Endometrial microvascular endothelial cells (primary cell): ENCODE results near the gene ZNF652. TPM values are rescaled to one million over a fixed set of nuclear protein-coding genes. Genes with fewer than 3 reads are reported as not detected.
"Not testable (repeated sequence)": the region's sequence is repeated elsewhere in the genome, so short reads cannot be mapped to it uniquely, and the experiment has no call there.

ENCODE experiments used
- in situ Hi-C: cut with HindIII; loops from 2 replicates; pipeline ENCODE4 v1.10.0; 2017; ENCODE audit warnings: low sequenced_read_pairs, low pct_unique_long_range_greater_than_20kb; ENCODE audit errors: inconsistent ontology term
- total RNA-seq: library from RNA; depleted of rRNA; stranded (reverse); fragments of >200 nt; gene quantifications from one replicate; pipeline ENCODE4 v1.2.3, GENCODE V29; 2015; ENCODE audit errors: inconsistent ontology term

Gene ZNF652
- total RNA-seq, 1 donor from 2014 or later = 5.9 TPM

DNA sequence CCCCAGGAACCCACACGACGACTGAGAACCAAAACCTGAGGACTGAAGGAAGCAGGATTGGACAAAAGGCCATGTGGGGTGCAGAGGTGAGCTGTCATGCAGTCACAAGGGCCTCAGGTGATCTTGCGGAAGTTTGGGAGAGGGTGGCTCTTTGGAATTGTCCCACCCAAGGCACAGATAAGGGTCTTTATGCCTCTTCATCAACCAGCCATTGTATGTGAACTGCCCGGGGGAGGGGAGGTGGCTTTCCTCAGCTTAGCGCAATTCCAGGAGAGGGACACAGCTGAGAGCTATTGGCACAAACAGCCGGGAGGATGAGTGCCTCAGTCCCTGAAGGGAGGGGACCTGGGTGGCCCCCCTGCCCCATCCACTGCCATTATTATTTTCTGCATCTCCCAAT is 76.3 kb downstream of the ZNF652 start:
- in situ Hi-C loops = no loop called here

DNA sequence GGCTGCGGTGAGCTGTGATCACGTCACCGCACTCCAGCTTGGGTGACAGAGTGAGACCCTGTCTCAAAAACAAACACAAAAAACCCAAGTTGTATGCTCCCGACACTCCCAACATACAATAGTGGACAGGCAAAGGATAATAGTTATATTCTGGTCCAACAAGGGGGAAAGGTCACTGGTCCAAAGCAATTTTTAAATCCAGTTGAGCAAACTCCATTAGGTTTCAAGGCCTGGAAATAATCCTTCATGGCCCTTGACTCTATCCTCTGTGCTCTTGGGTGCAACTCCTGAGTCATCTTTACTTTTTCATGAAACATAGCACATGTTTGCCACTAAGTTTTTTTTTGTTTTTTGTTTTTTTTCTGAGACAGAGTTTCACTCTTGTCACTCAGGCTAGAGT is 81.1 kb downstream of the ZNF652 start:
- in situ Hi-C loops = no loop called here

DNA sequence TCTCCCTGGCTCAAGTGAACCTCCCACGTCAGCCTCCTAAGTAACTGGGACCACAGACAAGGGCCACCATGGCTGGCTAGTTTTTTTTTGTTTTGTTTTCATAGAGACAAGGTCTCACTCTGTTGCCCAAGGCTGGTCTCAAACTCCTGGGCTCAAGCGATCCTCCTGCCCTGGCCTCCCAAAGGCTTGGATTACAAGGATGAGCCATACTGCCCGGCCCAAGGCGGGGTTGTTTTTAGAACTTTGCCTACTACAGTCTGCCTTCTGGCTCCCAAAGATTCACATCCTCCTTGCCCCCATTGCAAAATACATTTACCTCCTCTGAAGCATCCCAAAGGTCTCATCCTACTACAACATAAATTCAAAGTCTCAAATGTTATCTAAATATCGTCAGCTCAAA is 82.0 kb downstream of the ZNF652 start:
- in situ Hi-C loops = no loop called here

DNA sequence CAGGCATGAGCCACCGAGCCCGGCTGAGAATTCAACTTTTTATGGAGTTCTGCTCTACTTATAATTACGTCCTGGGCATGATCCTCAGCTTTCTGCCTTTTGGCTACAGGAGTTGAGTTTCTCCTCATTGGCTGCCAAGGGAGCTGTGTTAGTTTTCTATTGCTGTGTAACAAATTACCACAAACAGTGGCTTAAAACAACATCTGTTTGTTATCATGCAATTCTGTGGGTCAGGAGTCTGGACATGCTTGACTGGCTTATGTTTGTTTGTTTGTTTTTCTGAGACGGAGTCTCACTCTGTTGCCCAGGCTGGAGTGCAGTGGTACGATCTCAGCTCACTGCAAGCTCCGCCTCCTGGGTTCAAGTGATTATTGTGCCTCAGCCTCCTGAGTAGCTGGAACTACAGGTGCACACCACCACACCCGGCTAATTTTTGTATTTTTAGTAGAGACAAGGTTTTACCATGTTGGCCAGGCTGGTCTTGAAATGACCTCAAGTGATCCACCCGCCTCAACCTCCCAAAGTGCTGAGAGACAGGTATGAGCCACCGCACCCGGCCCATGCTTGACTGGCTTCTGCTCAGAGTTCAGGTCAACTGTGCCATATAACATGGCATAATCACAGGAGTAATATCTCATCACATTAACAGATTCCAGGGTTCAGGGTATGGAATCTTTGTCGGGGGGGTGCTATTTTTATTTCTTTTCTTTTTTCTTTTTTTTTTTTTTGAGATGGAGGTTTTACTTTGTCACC is 82.6 kb downstream of the ZNF652 start:
- in situ Hi-C loops = not testable (repeated sequence)

DNA sequence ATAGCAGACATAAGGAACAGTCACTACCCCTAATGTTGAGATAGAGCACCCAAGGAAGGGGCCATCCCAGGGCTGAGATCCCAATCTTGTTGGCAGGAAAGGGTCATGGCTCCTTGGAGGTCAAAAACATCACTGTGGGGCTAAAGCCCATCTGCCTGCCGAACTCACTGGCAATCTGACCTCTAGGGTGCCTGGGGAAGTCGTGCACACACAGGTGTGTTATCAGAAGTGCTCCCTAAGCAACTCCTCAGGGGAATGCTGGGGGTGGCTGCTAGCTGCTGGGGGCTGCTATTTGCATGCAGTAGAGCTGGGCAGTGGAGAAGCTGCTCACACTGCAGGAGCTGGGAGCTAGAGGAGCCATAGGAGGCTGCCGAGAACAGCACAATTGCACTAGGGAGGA is 84.0 kb downstream of the ZNF652 start:
- in situ Hi-C loops = no loop called here

DNA sequence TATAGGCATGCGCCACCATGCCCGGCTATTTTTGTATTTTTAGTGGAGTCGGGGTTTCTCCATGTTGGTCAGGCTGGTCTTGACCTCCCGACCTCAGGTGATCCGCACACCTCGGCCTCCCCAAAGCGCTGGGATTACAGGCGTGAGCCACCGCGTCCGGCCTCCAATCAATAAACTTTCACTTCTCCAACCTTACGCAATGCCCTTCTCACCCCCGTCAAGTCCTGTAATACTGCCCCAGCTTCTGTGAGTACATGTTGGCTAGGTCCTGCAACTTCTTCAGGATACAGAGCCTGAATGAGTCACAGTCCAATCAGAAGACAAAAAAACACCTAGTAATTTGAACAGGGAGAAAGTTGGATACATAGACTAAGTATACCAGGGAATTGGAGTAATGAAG is 84.4 kb downstream of the ZNF652 start:
- in situ Hi-C loops = no loop called here

DNA sequence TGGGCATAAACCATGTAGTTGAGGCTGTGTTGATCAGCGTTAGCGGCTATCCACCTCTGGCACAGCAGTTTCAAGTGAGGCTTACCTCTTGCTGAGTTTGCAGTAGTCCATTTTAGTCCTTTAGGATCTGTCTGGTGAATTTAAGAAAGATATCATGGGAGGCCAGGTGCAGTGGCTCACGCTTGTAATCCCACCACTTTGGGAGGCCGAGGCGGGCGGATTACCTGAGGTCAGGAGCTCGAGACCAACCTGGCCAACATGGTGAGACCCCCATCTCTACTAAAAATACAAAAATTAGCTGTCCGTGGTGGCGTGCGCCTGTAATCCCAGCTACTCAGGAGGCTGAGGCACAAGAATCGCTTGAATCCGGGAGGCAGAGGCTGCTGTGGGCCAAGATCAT is 86.1 kb downstream of the ZNF652 start:
- in situ Hi-C loops = not testable (repeated sequence)

DNA sequence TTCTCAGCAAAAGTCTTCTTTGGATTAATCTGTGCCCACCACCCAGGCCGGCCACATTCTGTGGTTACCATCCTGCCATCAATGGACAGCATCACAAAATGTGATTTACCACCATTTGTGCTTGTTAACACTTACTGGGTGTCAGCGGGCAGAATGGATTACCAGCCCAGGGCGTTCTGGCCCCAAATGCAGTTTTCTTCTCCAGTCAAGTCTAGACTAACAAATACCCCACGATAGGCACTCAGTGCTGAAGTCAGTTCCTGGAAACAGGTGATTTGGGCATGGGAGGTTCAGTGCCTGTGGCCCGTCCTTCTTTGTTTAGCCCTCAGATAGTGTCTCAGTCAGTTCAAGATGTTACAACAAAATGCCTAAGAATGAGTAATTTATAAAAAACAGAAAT is 92.7 kb downstream of the ZNF652 start:
- in situ Hi-C loops = no loop called here

DNA sequence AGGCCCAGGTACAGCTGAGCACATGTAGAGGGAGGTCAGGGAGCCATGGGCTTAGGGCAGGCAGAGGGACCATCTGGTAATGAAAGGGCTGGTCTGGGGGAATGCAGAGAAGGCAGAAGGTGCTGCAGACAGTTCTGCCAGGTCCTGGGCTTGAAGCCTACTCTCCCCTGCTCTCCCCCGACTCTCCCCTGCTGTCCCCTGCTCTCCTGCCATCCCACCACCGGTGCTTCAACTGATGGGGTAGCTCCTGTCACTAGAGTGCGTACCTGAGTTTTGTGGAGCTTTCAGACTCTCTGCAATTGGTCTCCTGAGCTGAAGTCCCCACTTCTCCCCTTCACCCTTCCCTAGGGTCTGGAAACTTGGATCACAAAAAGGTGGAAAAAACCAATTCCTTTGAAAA is 94.1 kb downstream of the ZNF652 start:
- in situ Hi-C loops = no loop called here

DNA sequence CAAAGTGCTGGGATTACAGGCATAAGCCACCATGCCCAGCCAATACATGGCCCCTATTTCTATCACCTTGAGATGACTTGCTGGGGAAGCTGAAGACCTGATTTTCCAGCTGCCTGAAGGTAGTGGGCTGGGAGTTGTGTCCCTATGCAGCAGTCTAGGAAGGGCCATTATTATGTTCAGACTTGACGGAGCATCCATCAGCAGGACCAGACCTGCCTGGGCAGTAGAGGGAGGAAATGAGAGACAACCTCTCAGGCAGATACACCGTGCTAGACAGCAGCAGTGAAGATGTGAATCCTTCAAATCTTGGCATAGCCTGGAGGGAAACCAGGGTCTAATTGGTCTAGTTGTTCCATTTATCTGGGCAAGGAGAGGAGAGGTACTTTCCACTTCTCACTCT is 95.8 kb downstream of the ZNF652 start:
- in situ Hi-C loops = no loop called here

DNA sequence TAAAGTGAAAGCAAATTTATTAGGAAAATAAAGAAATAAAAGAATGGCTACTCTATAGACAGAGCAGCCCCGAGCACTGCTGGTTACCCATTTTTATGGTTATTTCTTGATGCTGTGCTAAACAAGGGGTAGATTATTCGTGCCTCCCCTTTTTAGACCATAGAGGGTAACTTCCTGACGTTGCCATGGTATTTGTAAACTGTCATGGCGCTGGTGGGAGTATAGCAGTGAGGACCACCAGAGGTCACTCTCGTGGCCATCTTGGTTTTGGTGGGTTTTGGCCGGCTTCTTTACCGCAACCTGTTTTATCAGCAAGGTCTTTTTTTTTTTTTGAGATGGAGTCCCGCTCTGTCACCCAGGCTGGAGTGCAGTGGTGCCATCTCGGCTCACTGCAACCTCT is 100.5 kb downstream of the ZNF652 start:
- in situ Hi-C loops = not testable (repeated sequence)

DNA sequence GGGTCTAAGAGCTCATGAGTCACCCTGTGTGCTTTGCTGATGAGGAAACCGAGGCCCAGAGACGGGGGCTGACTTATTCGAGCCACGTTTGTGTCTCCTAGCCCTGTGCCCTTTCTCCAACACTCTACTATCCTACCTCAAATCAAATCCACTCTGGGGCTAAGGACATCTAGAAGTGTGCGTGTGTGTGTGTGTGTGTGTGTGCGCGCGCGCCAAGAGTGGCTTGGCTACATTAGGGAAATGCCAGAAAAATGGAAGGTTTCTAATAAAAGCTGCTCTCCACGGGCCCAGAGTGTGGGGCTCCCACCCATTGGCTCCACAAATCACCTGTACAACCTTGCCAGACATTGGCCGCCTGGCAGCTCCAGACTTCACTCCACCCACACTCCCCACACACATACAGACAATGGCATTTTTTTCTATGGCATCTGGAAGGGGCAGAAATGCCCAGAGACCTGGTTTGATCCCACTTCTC is 101.2 kb downstream of the ZNF652 start:
- in situ Hi-C loops = no loop called here

DNA sequence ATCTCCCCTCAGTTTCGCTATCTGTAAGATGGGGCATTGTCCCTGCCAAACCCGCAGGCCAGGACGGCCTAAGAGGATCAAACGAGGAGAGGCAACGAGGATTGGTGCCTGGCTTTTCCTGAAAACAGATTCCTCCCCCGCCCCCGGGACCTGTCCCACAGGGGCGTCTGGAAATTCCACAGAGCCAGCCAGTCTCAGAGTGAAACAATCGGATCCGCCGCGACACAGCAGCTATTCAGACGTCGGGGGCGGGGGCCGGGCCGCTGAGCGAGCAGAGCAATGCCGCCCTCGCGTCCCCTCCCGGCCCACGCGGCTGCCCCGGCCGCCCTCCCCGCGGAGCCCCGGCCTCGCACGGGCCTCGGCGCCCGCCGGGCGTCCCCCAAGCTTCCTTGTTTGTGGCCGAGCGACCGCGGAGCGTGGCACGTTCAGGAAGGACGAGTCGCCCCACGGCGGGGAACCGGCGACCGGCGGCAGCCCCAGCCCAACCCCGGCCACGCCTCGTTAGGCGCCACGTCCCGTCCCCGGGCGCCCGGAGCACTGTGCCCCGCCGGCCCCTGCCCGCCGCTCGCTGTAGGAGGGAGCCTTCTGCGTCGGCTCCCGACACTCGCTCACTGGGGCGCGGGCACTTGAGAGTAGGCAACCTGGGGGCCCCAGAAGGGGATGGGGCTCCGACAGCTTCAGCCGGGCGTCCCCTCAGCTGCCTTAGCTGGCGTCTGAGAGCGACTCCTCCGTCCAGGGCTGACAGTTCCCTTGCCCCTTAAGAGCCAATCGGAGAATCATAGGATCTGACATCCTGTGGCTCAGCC is 101.8 kb downstream of the ZNF652 start:
- in situ Hi-C loops = no loop called here

DNA sequence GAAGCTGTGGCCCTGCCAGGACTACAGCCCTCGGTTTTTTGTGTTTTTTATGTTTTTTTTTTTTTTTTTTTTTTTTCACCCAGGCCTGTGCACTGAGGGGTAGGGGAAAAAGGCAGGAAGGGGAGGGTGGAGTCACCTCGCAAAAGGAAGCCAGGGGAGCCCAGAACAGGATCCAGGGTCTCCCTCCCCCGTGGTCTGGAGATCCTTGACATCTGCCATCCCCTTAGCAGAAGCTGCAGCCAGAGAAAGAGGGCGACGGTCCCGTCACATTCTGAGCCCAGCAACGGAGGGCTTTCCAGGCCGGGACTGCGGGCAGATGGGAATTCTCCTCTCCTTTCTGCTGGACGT is 102.4 kb downstream of the ZNF652 start:
- in situ Hi-C loops = no loop called here

DNA sequence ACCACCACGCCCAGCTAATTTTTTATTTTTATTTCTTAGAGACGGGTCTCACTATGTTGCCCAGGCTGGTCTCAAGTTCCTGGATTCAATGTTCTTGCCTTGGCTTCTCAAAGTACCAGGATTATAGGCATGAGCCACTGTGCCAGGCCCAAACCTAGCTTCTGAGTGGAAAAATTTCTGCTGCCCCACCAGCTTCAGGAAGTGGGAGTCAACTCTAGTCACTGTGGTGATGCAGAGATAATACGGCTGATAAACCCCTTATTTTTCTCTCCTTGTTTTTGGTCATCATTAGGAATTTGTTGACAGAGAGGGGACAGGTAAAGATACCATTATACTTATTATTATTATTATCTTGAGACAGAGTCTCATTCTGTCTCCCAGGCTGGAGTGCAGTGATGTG is 103.7 kb downstream of the ZNF652 start:
- in situ Hi-C loops = no loop called here

DNA sequence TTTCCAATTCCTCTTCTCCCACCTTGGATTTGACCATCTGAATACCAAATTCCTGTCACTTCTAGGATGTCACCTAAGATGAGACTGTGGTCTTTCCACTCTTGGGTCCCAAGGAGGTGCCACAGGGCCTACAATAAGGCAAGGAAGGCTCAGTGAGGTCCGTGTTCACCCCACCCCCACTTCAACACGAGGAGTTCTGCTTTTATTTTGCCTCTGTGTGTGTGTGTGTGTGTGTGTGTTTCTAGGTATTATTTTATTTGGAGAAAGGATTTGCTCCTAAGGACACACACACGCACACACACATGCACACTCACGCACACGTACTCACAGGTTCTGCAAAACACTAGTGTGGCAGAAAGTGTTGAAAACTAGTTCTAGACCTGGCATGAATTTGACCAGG is 106.9 kb downstream of the ZNF652 start:
- in situ Hi-C loops = no loop called here

DNA sequence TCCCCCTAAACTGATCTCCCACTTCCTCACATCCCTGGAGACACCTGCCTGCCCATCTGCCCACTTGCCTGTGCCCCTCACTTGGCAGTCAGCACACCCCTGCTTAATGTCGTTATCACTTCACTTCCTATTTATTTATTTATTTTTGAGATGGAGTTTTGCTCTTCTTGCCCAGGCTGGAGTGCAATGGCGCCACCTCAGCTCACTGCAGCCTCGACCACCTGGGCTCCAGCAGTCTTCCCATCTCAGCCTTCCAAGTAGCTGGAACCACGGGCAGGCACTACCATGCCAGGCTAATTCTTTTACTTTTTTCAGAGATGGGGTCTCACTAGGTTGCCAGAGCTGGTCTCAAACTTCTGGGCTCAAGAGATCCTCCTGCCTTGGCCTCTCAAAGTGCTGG is 108.0 kb downstream of the ZNF652 start:
- in situ Hi-C loops = no loop called here

DNA sequence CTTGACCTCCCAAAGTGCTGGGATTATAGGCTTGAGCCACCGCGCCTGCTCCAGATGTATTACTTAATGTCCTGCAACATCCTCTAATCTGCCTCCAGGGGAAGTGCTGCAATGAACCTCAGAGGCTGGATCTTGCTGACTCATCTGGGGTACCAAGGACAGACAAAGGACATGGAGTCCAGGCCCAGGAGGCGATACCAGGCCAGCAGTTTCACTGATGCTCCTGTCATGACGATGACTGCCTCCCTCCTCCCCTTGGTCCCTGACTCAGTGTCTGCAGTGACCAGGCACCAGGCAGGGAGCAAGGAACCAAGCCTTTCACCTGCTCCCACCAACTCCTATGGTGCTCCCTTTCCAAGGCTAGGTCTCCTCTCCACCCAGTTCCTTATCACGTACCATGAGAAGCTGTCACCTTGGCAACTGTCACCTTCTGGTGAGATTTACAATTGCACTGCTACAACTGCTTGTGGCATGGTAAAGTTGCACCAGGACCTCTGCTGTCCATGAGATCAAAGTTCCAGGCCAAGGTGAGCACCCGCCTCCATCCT is 109.8 kb downstream of the ZNF652 start:
- in situ Hi-C loops = no loop called here

DNA sequence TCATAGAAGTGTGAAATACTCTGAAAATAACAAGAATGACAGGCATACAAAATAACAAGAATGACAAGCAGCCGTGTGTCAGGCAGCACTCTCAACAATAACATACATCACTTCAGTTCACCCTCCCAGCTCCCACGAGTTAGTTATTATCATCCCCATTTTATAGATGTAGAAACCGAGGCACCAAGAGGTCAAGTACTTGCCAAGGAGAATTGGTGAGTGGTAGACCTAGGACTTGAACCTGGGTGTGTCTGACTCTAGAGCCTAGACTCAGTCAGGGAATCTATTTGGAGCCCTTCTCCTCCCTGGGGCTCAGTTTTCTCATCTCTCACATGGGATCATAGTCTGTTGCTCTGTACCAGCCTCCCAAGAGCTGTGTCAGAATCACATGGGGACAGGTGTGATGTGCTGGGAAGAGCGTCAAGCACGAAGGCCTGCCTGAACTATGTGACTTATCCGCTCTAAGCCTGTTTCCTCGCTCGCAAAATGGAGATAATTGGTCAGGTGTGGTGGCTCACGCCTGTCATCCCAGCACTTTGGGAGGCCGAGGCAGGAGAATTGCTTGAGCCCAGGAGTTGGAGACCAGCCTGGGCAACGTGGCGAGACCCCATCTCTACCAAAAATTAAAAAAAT is 112.0 kb downstream of the ZNF652 start:
- in situ Hi-C loops = no loop called here
